SKM-1 treated with dmso at 0.1 percent for 144 hours (cell line): ENCODE measurements around the gene AGK.
A peak's percentile ranks its signal among the peaks of the same experiment; 100 is the strongest.

ENCODE experiments used
- DNase-seq: peaks from one replicate; lab custom pipeline; 2025; ENCODE audit not compliant: unreplicated experiment; lab: John Stamatoyannopoulos, UW

Gene AGK

GRCh38 chr7:141551094-141551781 lies at the start of gene AGK:
Gene AGK, plus strand, starts transcription at chr7:141551410. Its CDS starts 4,057 bp downstream, at chr7:141555467.
- DNase-seq: peak; percentile 75

DNA sequence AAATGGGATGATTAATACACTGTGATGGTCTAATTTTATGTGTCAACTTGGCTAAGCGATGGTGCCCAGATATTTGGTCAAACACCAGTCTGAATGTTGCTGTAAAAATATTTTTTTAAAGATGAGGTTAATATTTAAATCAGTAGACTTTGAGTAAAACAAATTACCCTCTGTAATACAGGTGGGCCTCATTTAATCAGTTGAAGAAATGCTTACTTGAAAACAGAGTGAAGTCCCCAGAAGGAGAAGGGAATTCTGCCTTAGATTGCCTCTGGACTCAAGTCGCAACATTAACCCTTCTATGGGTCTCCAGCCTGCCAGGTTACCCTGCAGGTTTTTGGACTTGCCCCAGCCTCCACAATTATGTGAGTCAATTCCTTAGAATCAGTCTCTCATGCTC lies 49.8 kb upstream of the AGK start:
- DNase-seq: no peak

GRCh38 chr7:141511316-141511675 lies 39.9 kb upstream of the AGK start:
- DNase-seq: no peak

DNA sequence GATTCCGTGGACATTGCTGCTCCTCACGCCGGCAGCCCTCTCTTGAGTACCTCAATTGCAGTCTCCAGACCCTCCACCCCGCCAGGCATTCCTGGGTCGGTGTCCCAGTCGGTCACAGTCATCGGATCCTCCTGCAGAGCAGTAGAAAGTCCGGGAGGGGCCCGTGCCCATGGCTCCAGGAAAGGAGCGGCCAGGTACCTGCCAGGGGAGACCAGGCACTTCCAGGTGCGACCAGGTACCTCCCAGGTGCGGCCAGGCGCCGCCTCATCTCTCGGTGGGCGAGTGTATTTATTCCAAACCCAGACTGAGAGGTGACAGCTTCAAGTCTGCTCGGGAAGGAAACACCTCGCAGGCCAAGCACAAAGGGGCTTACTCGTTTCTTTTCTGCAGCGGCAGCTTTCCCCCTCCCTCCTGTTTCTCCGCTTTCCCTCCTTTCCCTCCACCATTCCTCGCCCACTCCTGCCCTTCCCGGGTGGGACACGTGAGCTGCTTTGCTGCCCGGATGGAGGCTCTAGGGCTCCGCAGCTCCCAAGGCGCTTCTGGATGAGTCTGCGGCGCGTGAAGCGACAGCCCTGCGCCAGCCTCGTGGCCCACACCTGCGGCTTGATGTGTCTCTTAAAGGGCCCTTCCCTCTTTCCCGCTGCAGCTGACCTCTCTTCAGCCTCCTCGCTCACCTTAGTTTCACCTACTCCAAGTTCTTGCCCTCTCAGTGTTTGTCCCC lies 39.4 kb upstream of the AGK start:
- no peak for DNase-seq

- no peak for DNase-seq
These were observed 38.6 kb upstream of the AGK start for GRCh38 chr7:141512597-141512996.

- DNase-seq: no peak
These were observed 37.5 kb upstream of the AGK start for GRCh38 chr7:141513720-141514119.

- DNase-seq: no peak
These were observed 35.3 kb upstream of the AGK start for GRCh38 chr7:141515941-141516340.

GRCh38 chr7:141519623-141520022 lies 31.6 kb upstream of the AGK start:
- no peak for DNase-seq

- no peak for DNase-seq
These were observed 28.4 kb upstream of the AGK start for GRCh38 chr7:141522657-141523342.

GRCh38 chr7:141525973-141526514 lies 25.2 kb upstream of the AGK start:
- no peak for DNase-seq

DNA sequence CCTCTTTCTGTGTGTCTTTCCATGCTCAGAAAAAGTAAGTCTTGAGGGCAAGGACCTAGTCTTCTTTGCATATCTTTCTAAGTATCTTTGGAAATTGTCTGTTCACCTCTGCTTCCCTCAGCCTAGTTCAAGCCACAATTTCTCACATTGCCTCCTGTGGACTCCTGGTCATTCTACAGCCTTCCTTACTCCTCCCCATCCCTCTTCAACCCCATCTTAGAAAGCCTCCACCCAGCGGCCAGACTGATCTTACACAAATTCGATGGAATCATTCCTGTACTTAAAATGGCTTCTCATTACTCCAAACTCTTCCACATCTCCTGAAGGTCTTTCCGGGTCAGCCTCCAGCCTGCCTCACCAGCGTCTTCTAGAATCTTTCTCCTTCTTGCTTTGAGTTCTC lies 24.1 kb upstream of the AGK start:
- no peak for DNase-seq

GRCh38 chr7:141528399-141528798 lies 22.8 kb upstream of the AGK start:
- DNase-seq: no peak

DNA sequence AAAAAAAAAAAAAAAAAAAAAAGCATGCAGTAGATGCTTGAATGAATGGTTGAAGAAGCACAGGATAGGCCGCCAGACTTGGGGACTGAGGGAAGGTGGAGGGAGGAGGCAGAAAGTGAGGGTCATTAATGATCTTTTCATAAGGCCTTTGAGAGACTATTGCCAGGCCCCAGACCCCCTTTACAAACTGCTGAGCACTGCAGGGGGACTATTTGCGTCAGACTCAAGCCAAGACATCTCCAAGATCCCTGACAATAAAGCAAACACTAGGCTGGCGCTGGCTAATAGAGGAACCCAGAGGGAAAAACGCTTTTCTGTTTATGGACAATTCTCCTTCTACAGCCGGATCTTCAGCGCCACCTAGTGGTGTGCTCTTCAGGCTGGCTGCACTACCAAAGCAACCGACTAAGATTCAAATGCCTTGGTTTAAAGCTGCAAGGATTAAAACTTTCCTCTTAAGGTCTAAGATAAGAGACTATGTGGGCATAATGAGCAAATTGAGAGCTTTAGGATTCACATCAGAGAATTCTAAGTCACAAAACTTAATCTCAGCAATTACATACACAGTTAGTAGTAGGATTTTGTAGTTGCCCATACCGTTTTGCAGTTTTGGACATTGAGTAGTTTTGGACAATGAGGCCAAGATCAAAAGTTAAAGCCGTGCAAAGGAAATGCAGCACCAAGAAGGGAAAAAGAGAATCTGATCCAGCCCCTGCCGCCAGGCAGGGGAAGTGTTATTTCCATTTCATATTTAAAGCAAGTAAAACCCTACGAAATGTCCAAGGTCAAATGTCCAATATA lies 17.9 kb upstream of the AGK start:
- DNase-seq: peak; percentile 64

DNA sequence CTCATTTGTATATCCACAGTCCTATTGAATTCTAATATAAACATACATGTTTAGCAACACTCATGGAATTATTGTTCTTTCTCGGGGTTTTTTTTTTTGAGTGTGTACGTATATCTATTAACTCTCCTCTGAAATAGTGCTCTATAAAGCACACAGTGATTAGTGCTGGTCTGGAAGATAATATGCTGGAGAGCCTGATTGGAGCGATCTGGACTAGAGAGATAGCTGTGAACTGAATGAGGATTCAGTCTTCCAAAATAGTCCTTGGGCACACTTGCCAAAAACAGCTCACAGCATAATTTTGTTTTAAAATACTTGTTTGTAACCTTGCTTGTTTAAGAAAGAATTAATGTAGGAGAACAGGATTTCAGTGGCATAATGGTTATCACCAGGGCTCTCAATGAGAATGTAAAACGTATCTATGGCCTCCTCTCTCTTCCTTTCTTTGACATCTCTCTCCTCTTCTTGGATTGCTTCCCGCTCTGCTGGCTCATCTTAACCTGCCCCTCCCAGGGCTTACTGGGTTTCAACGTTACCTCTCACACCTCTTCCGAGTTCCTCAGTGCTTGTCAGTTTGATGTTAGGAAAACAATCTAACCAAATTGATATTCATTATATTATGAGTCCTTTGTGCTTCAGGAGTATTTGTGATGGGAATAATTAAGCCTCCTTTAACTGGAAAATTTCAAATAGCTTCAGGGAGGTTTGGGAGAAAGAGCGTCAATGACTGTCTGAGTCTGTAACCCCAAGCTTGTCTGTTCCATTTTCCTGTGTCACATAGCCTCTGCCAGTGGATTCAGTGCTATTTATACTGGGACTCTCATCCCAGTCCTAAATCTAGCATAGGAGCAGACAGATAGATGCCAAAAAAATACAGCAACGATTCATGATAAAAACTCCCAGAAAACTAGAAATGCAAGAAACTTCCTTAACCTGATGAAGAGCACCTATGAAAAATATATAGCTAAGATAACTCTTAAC lies 16.2 kb upstream of the AGK start:
- DNase-seq: no peak

GRCh38 chr7:141537906-141538305 lies 13.3 kb upstream of the AGK start:
- no peak for DNase-seq

GRCh38 chr7:141541375-141541774 lies 9.8 kb upstream of the AGK start:
- no peak for DNase-seq

DNA sequence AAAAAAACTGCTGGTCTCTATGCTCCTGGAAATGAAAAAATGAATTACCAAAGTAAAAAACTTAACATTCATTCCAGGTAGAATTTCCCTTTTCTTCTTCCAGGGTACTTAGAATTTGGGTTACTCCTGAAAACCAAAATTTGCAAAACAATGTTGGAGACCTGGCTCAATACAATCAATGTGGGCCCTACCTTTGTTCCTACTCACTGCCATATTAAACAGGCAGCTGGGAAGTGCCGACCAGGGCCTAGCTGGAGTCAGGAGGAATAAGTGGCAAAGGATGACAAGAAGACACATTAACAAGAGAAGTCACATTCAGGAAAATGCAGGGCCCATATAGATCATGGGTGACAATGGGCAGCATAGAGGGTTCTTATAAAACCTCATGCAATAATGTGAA lies 6.4 kb upstream of the AGK start:
- DNase-seq: no peak

- peak; percentile 17 for DNase-seq
These were observed 1.6 kb upstream of the AGK start for GRCh38 chr7:141549582-141549981.

GRCh38 chr7:141550386-141551093 lies 670 bp upstream of the AGK start:
- no peak for DNase-seq
